ENCODE measurements around the gene ZNHIT1. TPM values are rescaled to one million over a fixed set of nuclear protein-coding genes. Genes with fewer than 3 reads are reported as not detected.

ZNHIT1 gene
- total RNA-seq, 1 experiment from 2014 or later: 69.7 TPM

- DNase-seq (ENCODE audit: low read depth, low spot score) (peak; percentile 85), ATAC-seq (peak; percentile 98)
- no TSS peak for BruUV-seq (replicated peaks)
- peak within 1 kb of the TSS; percentile 92 to 100 for H3K4me3 ChIP-seq (ENCODE audit: low read depth in 2 of 2, low read length in 2 of 2)
- TF ChIP-seq POLR2AphosphoS5 (IDR thresholded peaks at IDR 0.05; ENCODE audit: low read depth, low read length): peak; percentile 88
- TF ChIP-seq TCF7L2 (IDR thresholded peaks at IDR 0.05; ENCODE audit: low read depth, low read length): no peak
- peak; percentile 96 for TF ChIP-seq CTCF (IDR thresholded peaks at IDR 0.05)
- peak; percentile 84; the same call in 1 of the 2 replicates for TF ChIP-seq SIN3A (IDR thresholded peaks at IDR 0.05; ENCODE audit: borderline replicate concordance, insufficient read depth, low read depth, low read length)
- TF ChIP-seq REST (IDR thresholded peaks at IDR 0.05; ENCODE audit: insufficient read depth in 1 of 2, low read depth in 2 of 2, low read length in 1 of 2): no peak; a peak in 1 of 4 replicates
- intact Hi-C loops (cut with micrococcal nuclease; ENCODE audit: unreplicated experiment) (no loop called here), in situ Hi-C loops (cut with HindIII; ENCODE audit: low pct_unique_long_range_greater_than_20kb, low sequenced_read_pairs) (no loop called here)
- peaks cover 12% of the 10 kb centered on the region; the same call in 1 of the 2 replicates for H3K4me1 ChIP-seq (ENCODE audit: control insufficient read depth, insufficient read depth, low read length)
- no peaks in the 10 kb centered on the region for H3K9me3 ChIP-seq (ENCODE audit: control insufficient read depth, insufficient read depth, low read depth, low read length)
- POLR2A ChIA-PET: no interaction called here
- CTCF ChIA-PET: interaction anchor here (0.5 to 1.6 kb wide), 6 partner anchors 27 to 124 kb away, joined by 3 to 8 read pairs (median 4); partner anchors contain the start of genes PLOD3 and ZNHIT1
- no peaks in the 10 kb centered on the region; the same call in 1 of the 2 replicates for H3K36me3 ChIP-seq (ENCODE audit: control insufficient read depth, insufficient read depth, low read length)
- H3K27me3 ChIP-seq (ENCODE audit: control insufficient read depth, insufficient read depth, low read length): no peaks in the 10 kb centered on the region
- H3K27ac ChIP-seq (ENCODE audit: low read length): peak within 1 kb of the TSS; percentile 97
Measured at GRCh38 chr7:101244375-101245146, 26.6 kb downstream of the ZNHIT1 start, which contains the start of gene FIS1. TSS of gene FIS1 (minus strand) at chr7:101245081. CDS start at chr7:101245004, 77 bp downstream.

- POLR2A ChIA-PET: no interaction called here
- TF ChIP-seq CTCF (IDR thresholded peaks at IDR 0.05): no peak
- TF ChIP-seq SIN3A (IDR thresholded peaks at IDR 0.05; ENCODE audit: borderline replicate concordance, insufficient read depth, low read depth, low read length): no peak
- TF ChIP-seq REST (IDR thresholded peaks at IDR 0.05; ENCODE audit: insufficient read depth in 1 of 2, low read depth in 2 of 2, low read length in 1 of 2): no peak
- TF ChIP-seq POLR2AphosphoS5 (IDR thresholded peaks at IDR 0.05; ENCODE audit: low read depth, low read length): peak; percentile 17
- no peak for TF ChIP-seq TCF7L2 (IDR thresholded peaks at IDR 0.05; ENCODE audit: low read depth, low read length)
- H3K4me3 ChIP-seq (ENCODE audit: low read depth in 2 of 2, low read length in 2 of 2): peak overlapping the region; percentile 92 to 100
- H3K27me3 ChIP-seq (ENCODE audit: control insufficient read depth, insufficient read depth, low read length): no peaks in the 10 kb centered on the region
- CTCF ChIA-PET: interaction anchor here (0.5 to 1.6 kb wide), 2 partner anchors 27 to 33 kb away, joined by 5 to 8 read pairs; partner anchors contain the start of gene ZNHIT1
- H3K9me3 ChIP-seq (ENCODE audit: control insufficient read depth, insufficient read depth, low read depth, low read length): no peaks in the 10 kb centered on the region
- peak overlapping the region; percentile 97 for H3K27ac ChIP-seq (ENCODE audit: low read length)
- peaks cover 13% of the 10 kb centered on the region for H3K4me1 ChIP-seq (ENCODE audit: control insufficient read depth, insufficient read depth, low read length)
- H3K36me3 ChIP-seq (ENCODE audit: control insufficient read depth, insufficient read depth, low read length): no peaks in the 10 kb centered on the region; the same call in 1 of the 2 replicates
- intact Hi-C loops (cut with micrococcal nuclease; ENCODE audit: unreplicated experiment) (no loop called here), in situ Hi-C loops (cut with HindIII; ENCODE audit: low pct_unique_long_range_greater_than_20kb, low sequenced_read_pairs) (no loop called here)
- no peak for DNase-seq (ENCODE audit: low read depth, low spot score)
- no peak for ATAC-seq
- BruUV-seq (replicated peaks): no TSS peak
Measured at GRCh38 chr7:101245147-101245668, 27.2 kb downstream of the ZNHIT1 start.
